SK-N-SH treated with all-trans-retinoic acid at 6 μM for 48 hours (cell line): ENCODE measurements around the gene PEDS1.

Experiments used
- ATAC-seq: fragments of 200-7000 bp; cut with Tn5 transposase; 3 replicates; pipeline ENCODE4 v1.9.1; 2020; ENCODE audit warnings: mild to moderate bottlenecking, moderate library complexity
- ARNTL ChIP-seq: fragments of 450-650 bp; formaldehyde crosslinking; IDR thresholded peaks from 2 replicates; pipeline ENCODE4 v1.5.0; 2020; ENCODE audit warnings: low read depth, mild to moderate bottlenecking, moderate library complexity, borderline replicate concordance
- BACH2 ChIP-seq: fragments of 250-450 bp; sonication (Bioruptor Pico); IDR thresholded peaks from 2 replicates; pipeline ENCODE4 v1.9.0; 2021; ENCODE audit warnings: mild to moderate bottlenecking, borderline replicate concordance
- CSDC2 ChIP-seq: fragments of 250-450 bp; sonication (Bioruptor Pico); IDR thresholded peaks from 2 replicates; pipeline ENCODE4 v1.5.0; 2020; ENCODE audit warnings: mild to moderate bottlenecking, moderate library complexity
- ESRRG ChIP-seq: fragments of 250-450 bp; sonication (Bioruptor Pico); IDR thresholded peaks from 2 replicates; pipeline ENCODE4 v1.6.1; 2021; ENCODE audit warnings: mild to moderate bottlenecking
- GLIS3 ChIP-seq: fragments of 250-450 bp; sonication (Bioruptor Pico); IDR thresholded peaks from 2 replicates; pipeline ENCODE4 v1.5.0; 2020; ENCODE audit warnings: mild to moderate bottlenecking, moderate library complexity
- ISL1 ChIP-seq: fragments of 250-450 bp; sonication (Bioruptor Pico); IDR thresholded peaks from 2 replicates; pipeline ENCODE4 v2.1.2; 2022; ENCODE audit warnings: mild to moderate bottlenecking, moderate library complexity
- OSR1 ChIP-seq: fragments of 250-450 bp; sonication (Bioruptor Pico); IDR thresholded peaks from 2 replicates; pipeline ENCODE4 v1.8.0; 2022; ENCODE audit warnings: moderate library complexity, mild to moderate bottlenecking, inconsistent platforms
- PPARA ChIP-seq: fragments of 250-450 bp; sonication (Bioruptor Pico); IDR thresholded peaks from 2 replicates; pipeline ENCODE4 v1.5.0; 2020; ENCODE audit warnings: mild to moderate bottlenecking, borderline replicate concordance
- RARB ChIP-seq: fragments of 250-450 bp; sonication (Bioruptor Pico); IDR thresholded peaks from 2 replicates; pipeline ENCODE4 v1.8.0; 2021; ENCODE audit warnings: mild to moderate bottlenecking, moderate library complexity
- SNAI2 ChIP-seq: fragments of 250-450 bp; sonication (Bioruptor Pico); IDR thresholded peaks from 2 replicates; pipeline ENCODE4 v1.5.0; 2020; ENCODE audit warnings: mild to moderate bottlenecking, moderate library complexity
- TCF4 ChIP-seq: fragments of 250-450 bp; sonication (Bioruptor Pico); IDR thresholded peaks from 2 replicates; pipeline ENCODE4 v1.8.0; 2021; ENCODE audit warnings: mild to moderate bottlenecking, moderate library complexity, borderline replicate concordance
- TOX ChIP-seq: fragments of 250-450 bp; sonication (Bioruptor Pico); IDR thresholded peaks from 2 replicates; pipeline ENCODE4 v1.8.0; 2021; ENCODE audit warnings: mild to moderate bottlenecking, moderate library complexity, borderline replicate concordance
- ZC3H10 ChIP-seq: fragments of 250-450 bp; sonication (Bioruptor Pico); IDR thresholded peaks from 2 replicates; pipeline ENCODE4 v1.5.1; 2021; ENCODE audit warnings: mild to moderate bottlenecking, moderate library complexity
- ZFP3 ChIP-seq: fragments of 250-450 bp; sonication (Bioruptor Pico); IDR thresholded peaks from 2 replicates; pipeline ENCODE4 v1.5.0; 2020; ENCODE audit warnings: mild to moderate bottlenecking, moderate library complexity
- ZFP30 ChIP-seq: fragments of 450-650 bp; formaldehyde crosslinking; IDR thresholded peaks from 2 replicates; pipeline ENCODE4 v1.5.0; 2022; ENCODE audit warnings: mild to moderate bottlenecking, moderate library complexity
- ZNF70 ChIP-seq: fragments of 450-650 bp; formaldehyde crosslinking; IDR thresholded peaks from 2 replicates; pipeline ENCODE4 v1.5.0; 2020; ENCODE audit warnings: mild to moderate bottlenecking, moderate library complexity
- ZNF8 ChIP-seq: fragments of 450-650 bp; formaldehyde crosslinking; IDR thresholded peaks from 2 replicates; pipeline ENCODE4 v1.5.0; 2020; ENCODE audit warnings: mild to moderate bottlenecking, moderate library complexity
- TF ChIP-seq, protein P1 (sequence below): fragments of 250-450 bp; sonication (Bioruptor Pico); IDR thresholded peaks from 2 replicates; pipeline ENCODE4 v1.8.0; 2021; ENCODE audit warnings: low read depth, mild to moderate bottlenecking, moderate library complexity, borderline replicate concordance
- TF ChIP-seq, protein P2 (sequence below): fragments of 250-450 bp; sonication (Bioruptor Pico); IDR thresholded peaks from 2 replicates; pipeline ENCODE4 v1.5.1; 2021; ENCODE audit warnings: mild to moderate bottlenecking, moderate library complexity
- TF ChIP-seq, protein P3 (sequence below): fragments of 250-450 bp; sonication (Bioruptor Pico); IDR thresholded peaks from 2 replicates; pipeline ENCODE4 v1.5.0; 2020; ENCODE audit warnings: mild to moderate bottlenecking, moderate library complexity

PEDS1 gene

DNA sequence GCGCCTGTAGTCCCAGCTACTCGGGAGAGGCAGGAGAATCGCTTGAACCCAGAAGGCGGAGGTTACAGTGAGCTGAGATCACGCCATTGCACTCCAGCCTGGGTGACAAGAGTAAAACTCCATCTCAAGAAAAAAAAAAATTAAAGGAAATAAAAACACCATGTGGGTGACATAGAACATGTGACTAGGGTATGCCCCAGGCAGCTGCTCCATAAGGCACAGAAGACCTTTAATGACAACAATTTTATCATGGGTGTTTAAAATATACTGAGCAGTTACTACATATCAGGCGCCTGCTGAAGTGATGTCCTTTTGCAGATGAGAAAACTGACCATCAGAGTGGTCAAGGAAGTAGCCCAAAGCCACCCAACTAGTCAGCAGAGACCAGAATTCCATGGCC lies 8.0 kb downstream of the PEDS1 start:
- TF ChIP-seq ZNF70 (no peak), ZFP3 (no peak), BACH2 (CRISPR knock-in tag) (no peak), ZFP30 (no peak)
- ATAC-seq, result no peak

DNA sequence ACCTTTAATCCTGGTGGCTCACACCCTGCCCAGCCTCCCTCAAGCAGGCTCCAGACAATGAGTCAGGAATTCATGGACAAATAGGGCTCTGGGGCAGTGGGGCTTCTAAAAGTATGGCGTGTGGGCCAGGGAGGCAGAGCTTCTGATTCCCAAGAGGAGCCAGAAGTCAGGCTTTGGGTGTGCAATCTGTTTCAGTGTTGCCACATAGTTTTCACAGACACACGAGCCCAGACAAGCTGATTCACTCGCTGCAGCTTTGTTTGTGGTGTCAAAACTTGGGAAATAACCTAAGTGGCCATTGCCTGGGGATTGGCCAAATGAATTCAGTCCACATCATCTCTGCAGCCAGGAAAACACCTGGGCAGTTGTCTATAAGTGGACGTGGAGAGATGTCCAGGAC lies 9.2 kb downstream of the PEDS1 start:
- ATAC-seq, result peak; percentile 36; the same call in 1 of the 3 replicates
- TF ChIP-seq ZFP30 (no peak), PPARA (CRISPR knock-in tag) (no peak), TCF4 (CRISPR knock-in tag) (no peak), ZNF70 (no peak), BACH2 (CRISPR knock-in tag) (no peak), ARNTL (no peak), ZC3H10 (CRISPR knock-in tag) (no peak), ESRRG (CRISPR knock-in tag) (no peak), RARB (CRISPR knock-in tag) (no peak), SNAI2 (CRISPR knock-in tag) (no peak), TOX (no peak), CSDC2 (CRISPR knock-in tag) (no peak), GLIS3 (CRISPR knock-in tag) (no peak), ZNF8 (CRISPR knock-in tag) (no peak)
- TF ChIP-seq, protein P1, sequence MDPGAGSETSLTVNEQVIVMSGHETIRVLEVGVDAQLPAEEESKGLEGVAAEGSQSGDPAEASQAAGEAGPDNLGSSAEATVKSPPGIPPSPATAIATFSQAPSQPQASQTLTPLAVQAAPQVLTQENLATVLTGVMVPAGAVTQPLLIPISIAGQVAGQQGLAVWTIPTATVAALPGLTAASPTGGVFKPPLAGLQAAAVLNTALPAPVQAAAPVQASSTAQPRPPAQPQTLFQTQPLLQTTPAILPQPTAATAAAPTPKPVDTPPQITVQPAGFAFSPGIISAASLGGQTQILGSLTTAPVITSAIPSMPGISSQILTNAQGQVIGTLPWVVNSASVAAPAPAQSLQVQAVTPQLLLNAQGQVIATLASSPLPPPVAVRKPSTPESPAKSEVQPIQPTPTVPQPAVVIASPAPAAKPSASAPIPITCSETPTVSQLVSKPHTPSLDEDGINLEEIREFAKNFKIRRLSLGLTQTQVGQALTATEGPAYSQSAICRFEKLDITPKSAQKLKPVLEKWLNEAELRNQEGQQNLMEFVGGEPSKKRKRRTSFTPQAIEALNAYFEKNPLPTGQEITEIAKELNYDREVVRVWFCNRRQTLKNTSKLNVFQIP (CRISPR knock-in tag), result no peak
- TF ChIP-seq, protein P2, sequence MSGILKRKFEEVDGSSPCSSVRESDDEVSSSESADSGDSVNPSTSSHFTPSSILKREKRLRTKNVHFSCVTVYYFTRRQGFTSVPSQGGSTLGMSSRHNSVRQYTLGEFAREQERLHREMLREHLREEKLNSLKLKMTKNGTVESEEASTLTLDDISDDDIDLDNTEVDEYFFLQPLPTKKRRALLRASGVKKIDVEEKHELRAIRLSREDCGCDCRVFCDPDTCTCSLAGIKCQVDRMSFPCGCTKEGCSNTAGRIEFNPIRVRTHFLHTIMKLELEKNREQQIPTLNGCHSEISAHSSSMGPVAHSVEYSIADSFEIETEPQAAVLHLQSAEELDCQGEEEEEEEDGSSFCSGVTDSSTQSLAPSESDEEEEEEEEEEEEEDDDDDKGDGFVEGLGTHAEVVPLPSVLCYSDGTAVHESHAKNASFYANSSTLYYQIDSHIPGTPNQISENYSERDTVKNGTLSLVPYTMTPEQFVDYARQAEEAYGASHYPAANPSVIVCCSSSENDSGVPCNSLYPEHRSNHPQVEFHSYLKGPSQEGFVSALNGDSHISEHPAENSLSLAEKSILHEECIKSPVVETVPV (CRISPR knock-in tag), result no peak
- TF ChIP-seq, protein P3, sequence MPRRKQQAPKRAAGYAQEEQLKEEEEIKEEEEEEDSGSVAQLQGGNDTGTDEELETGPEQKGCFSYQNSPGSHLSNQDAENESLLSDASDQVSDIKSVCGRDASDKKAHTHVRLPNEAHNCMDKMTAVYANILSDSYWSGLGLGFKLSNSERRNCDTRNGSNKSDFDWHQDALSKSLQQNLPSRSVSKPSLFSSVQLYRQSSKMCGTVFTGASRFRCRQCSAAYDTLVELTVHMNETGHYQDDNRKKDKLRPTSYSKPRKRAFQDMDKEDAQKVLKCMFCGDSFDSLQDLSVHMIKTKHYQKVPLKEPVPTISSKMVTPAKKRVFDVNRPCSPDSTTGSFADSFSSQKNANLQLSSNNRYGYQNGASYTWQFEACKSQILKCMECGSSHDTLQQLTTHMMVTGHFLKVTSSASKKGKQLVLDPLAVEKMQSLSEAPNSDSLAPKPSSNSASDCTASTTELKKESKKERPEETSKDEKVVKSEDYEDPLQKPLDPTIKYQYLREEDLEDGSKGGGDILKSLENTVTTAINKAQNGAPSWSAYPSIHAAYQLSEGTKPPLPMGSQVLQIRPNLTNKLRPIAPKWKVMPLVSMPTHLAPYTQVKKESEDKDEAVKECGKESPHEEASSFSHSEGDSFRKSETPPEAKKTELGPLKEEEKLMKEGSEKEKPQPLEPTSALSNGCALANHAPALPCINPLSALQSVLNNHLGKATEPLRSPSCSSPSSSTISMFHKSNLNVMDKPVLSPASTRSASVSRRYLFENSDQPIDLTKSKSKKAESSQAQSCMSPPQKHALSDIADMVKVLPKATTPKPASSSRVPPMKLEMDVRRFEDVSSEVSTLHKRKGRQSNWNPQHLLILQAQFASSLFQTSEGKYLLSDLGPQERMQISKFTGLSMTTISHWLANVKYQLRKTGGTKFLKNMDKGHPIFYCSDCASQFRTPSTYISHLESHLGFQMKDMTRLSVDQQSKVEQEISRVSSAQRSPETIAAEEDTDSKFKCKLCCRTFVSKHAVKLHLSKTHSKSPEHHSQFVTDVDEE (CRISPR knock-in tag), result no peak

DNA sequence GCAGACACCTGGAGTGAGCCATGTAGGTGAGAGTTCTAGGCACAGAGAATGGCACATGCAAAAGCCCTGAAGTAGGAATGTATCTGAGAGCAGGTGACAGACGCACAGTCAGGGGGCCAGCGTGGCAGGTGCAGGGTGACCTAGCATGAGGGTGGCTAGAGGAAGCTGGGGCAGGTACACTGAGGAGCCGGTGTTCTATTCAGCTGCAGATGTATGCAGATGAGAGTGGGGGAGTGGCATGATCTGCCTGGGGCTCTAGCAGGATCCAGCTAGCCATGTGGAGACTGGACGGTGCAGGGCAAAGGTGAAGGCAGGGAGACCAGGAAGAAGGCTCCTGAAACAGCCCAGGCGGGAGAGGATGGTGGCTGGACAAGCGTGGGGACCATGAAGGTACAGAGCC lies 10.7 kb downstream of the PEDS1 start:
- no peak for ATAC-seq
- TF ChIP-seq RARB (CRISPR knock-in tag) (no peak), ZFP3 (no peak), TCF4 (CRISPR knock-in tag) (no peak), TOX (no peak), OSR1 (CRISPR knock-in tag) (no peak), ISL1 (CRISPR knock-in tag) (no peak), SNAI2 (CRISPR knock-in tag) (no peak), ESRRG (CRISPR knock-in tag) (no peak)
- TF ChIP-seq, protein P1 (CRISPR knock-in tag), result no peak

DNA sequence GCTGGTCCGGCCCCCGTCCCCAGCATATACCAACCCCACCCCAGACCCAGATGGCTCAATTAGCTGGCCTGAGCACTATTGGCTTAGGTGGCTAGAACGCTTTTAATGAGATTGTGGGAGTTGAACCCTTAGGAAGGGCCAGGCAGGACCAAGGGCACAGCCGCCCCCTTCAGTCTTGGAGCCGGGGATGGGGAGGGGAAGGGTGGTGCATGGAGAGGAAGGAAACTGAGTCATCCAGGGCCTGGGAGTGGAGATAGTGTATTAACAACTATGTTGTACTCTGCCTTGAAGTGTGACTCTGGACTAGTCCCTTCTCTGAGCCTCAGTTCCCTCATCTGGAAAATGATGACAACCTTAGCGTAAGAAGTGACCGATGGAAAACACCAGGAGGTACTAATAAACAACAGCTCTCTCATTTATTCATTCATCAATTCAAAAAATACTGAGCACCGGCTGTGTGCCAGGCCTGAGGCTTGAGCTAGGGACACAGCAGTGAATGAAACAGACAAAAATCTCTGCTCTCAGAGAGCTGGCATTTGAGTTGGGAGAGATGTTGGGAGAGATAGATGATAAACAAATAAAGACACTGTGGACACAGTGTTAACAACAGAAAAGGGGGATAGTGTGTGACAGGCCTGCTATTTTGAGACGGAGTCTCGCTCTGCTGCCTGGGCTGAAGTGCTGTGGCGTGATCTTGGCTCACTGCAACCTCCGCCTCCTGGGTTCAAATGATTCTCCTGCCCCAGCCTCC lies 11.5 kb downstream of the PEDS1 start:
- ATAC-seq, result no peak
- TF ChIP-seq ZNF70 (no peak), RARB (CRISPR knock-in tag) (no peak), OSR1 (CRISPR knock-in tag) (no peak), SNAI2 (CRISPR knock-in tag) (no peak), TOX (no peak)
